ENCODE measurements around the gene ZNF423. TPM values are rescaled to one million over a fixed set of nuclear protein-coding genes. Genes with fewer than 3 reads are reported as not detected.
"Not testable (repeated sequence)": the region's sequence is repeated elsewhere in the genome, so short reads cannot be mapped to it uniquely, and the experiment has no call there.

ZNF423 gene
- total RNA-seq, 3 donors from 2014 or later (not counting 1 experiment from before 2014, with no cell fraction given), result not detected

DNA sequence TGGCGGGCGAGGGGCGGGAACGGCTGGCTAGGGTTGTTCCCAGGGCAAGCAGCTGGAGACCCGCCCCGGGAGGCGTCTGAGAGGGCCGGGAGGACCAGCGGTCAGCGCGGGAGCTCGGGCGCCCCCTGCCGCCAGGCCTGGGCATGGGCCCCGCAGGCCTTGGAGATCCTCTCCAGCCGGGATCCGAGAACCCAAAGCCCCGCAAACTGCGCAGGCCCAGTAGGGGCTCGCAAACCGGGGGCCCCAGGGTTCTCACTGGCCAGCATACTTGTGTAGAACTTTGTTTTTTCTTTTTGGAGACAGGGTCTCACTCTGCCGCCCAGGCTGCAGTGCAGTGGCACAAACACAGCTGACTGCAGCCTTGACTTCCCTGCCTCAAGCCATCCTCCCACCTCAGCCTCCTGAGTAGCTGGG lies 20.8 kb upstream of the ZNF423 start:
- H3K4me1 ChIP-seq (ENCODE audit: control insufficient read depth, insufficient read depth, low read length), result no peaks in the 10 kb centered on the region
- H3K27ac Mint-ChIP-seq, result no peak overlapping the region
- peak in 1 of 2 donors; percentile 25 for DNase-seq
- no peak overlapping the region for H3K4me3 Mint-ChIP-seq
- ATAC-seq, result peak in 1 of 3 donors; percentile 55
- H3K4me3 ChIP-seq (ENCODE audit: low read length), result no peak overlapping the region
- no peaks in the 10 kb centered on the region for H3K9me3 ChIP-seq (ENCODE audit: control insufficient read depth, insufficient read depth, low read length)
- TF ChIP-seq, protein P1, sequence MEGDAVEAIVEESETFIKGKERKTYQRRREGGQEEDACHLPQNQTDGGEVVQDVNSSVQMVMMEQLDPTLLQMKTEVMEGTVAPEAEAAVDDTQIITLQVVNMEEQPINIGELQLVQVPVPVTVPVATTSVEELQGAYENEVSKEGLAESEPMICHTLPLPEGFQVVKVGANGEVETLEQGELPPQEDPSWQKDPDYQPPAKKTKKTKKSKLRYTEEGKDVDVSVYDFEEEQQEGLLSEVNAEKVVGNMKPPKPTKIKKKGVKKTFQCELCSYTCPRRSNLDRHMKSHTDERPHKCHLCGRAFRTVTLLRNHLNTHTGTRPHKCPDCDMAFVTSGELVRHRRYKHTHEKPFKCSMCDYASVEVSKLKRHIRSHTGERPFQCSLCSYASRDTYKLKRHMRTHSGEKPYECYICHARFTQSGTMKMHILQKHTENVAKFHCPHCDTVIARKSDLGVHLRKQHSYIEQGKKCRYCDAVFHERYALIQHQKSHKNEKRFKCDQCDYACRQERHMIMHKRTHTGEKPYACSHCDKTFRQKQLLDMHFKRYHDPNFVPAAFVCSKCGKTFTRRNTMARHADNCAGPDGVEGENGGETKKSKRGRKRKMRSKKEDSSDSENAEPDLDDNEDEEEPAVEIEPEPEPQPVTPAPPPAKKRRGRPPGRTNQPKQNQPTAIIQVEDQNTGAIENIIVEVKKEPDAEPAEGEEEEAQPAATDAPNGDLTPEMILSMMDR (IDR thresholded peaks at IDR 0.05), result no peak
- H3K27me3 ChIP-seq (ENCODE audit: control insufficient read depth, insufficient read depth, low read length), result peaks cover 5% of the 10 kb centered on the region
- H3K9me3 Mint-ChIP-seq, result no peaks in the 10 kb centered on the region
- peaks cover 0 to 4% of the 10 kb centered on the region in 2 donors for H3K4me1 Mint-ChIP-seq
- no peak overlapping the region for H3K27ac ChIP-seq (ENCODE audit: low read length)
- H3K36me3 ChIP-seq (ENCODE audit: control insufficient read depth, insufficient read depth, low read length), result no peaks in the 10 kb centered on the region
- 7% methylated on average over 22 of the region's 22 CpGs for WGBS (ENCODE audit: insufficient coverage)
- peaks cover 25 to 35% of the 10 kb centered on the region in 2 donors for H3K27me3 Mint-ChIP-seq (ENCODE audit: low read depth in 2 of 2)
- no peaks in the 10 kb centered on the region for H3K36me3 Mint-ChIP-seq
- intact Hi-C loops (cut with micrococcal nuclease), result no loop called here

DNA sequence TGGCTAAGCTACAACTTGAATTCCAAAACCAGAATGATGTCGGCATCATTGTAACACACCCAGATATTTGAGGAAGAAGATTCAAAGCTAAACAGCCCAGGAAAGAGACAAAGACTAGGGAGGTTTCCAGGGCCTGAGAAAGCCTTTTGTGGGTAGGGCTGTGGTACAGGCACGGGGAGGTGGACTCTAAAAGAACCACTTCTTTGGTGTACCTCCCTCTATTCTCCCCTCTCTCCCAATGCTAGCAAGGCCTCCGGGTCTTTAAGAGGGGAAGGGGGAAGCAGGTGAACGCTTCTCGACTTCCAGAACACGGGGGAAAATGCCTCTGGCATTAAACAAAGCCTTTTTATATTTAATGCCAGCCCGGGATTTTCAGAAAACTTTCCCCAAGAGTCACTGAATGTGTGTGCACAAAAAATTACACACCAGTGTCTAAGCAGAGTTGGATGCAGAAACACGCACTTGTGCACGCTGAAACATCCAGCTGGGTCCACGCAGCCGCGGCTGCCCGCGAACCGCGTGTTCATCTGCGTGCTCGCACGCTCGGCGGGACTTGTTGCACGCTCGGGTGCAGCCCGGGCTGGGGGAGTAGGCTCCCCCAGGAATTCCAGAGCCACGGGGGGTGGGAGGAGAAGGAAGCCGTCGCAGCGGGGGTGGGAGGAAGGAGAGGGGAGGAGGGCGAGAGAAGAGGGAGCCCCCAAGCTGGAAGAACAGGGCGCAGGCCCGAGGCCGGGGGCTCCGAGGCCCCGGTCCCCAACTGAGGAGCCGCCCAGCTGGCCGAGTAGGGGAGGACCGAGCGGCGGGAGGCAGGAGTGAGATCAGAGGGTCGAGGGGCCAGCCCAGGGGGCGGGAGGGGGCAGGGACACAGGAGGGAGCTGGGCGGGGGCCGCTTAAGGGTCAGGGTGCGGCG lies 20.1 kb upstream of the ZNF423 start:
- H3K4me3 ChIP-seq (ENCODE audit: low read length), result no peak overlapping the region
- WGBS (ENCODE audit: insufficient coverage), result 39% methylated on average over 43 of the region's 45 CpGs
- peaks cover 0 to 4% of the 10 kb centered on the region in 2 donors for H3K4me1 Mint-ChIP-seq
- no peaks in the 10 kb centered on the region for H3K4me1 ChIP-seq (ENCODE audit: control insufficient read depth, insufficient read depth, low read length)
- no peak overlapping the region for H3K27ac Mint-ChIP-seq
- no peak overlapping the region for H3K4me3 Mint-ChIP-seq
- H3K9me3 Mint-ChIP-seq, result no peaks in the 10 kb centered on the region
- H3K27ac ChIP-seq (ENCODE audit: low read length), result no peak overlapping the region
- TF ChIP-seq, protein P1 (IDR thresholded peaks at IDR 0.05), result no peak
- no peaks in the 10 kb centered on the region for H3K9me3 ChIP-seq (ENCODE audit: control insufficient read depth, insufficient read depth, low read length)
- H3K36me3 ChIP-seq (ENCODE audit: control insufficient read depth, insufficient read depth, low read length), result no peaks in the 10 kb centered on the region
- no peaks in the 10 kb centered on the region for H3K36me3 Mint-ChIP-seq
- no peak for ATAC-seq
- peaks cover 5% of the 10 kb centered on the region for H3K27me3 ChIP-seq (ENCODE audit: control insufficient read depth, insufficient read depth, low read length)
- intact Hi-C loops (cut with micrococcal nuclease), result no loop called here
- DNase-seq, result no peak
- H3K27me3 Mint-ChIP-seq (ENCODE audit: low read depth in 2 of 2), result peaks cover 25 to 35% of the 10 kb centered on the region in 2 donors

DNA sequence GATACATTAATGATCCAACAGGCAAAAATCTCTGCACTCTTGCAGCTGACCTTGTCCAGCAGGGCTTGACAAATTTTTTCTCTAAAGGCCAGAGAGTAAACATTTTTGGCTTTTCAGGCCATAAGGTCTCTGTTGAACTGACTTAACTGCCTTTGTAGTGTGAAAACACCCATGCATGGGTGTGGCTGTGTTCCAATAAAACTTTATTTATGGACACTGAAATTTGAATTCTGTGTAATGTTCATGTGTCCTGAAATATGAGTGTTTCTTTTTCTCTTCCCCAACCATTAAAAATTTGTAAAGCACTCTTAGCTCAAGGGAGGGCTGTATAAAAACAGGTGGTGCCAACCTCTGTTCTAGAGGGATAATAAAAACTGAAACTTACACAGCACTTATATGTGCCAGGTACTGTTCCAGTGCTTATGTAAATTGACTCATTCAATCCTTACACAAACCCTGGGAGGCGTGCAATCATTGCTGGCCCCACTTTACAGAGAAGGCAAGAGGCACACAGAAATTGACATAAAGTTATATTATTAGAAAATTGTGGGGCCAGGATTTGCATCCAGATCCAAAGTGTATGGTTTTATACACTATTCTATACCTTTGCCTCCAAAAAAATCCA lies 18.8 kb upstream of the ZNF423 start:
- intact Hi-C loops (cut with micrococcal nuclease), result no loop called here
- Mint-ChIP-seq H3K4me3 (no peak overlapping the region), H3K9me3 (no peaks in the 10 kb centered on the region), H3K4me1 (peaks cover 0 to 4% of the 10 kb centered on the region in 2 donors), H3K36me3 (no peaks in the 10 kb centered on the region), H3K27me3 (ENCODE audit: low read depth in 2 of 2) (peaks cover 25 to 33% of the 10 kb centered on the region in 2 donors), H3K27ac (no peak overlapping the region)
- no peak overlapping the region for H3K4me3 ChIP-seq (ENCODE audit: low read length)
- TF ChIP-seq, protein P1 (IDR thresholded peaks at IDR 0.05), result no peak
- H3K4me1 ChIP-seq (ENCODE audit: control insufficient read depth, insufficient read depth, low read length), result no peaks in the 10 kb centered on the region
- ATAC-seq (no peak), DNase-seq (no peak)
- H3K9me3 ChIP-seq (ENCODE audit: control insufficient read depth, insufficient read depth, low read length), result no peaks in the 10 kb centered on the region
- peaks cover 5% of the 10 kb centered on the region for H3K27me3 ChIP-seq (ENCODE audit: control insufficient read depth, insufficient read depth, low read length)
- no peak overlapping the region for H3K27ac ChIP-seq (ENCODE audit: low read length)
- no peaks in the 10 kb centered on the region for H3K36me3 ChIP-seq (ENCODE audit: control insufficient read depth, insufficient read depth, low read length)
- no CpG with 5 or more reads among the region's 1 CpG for WGBS (ENCODE audit: insufficient coverage)

DNA sequence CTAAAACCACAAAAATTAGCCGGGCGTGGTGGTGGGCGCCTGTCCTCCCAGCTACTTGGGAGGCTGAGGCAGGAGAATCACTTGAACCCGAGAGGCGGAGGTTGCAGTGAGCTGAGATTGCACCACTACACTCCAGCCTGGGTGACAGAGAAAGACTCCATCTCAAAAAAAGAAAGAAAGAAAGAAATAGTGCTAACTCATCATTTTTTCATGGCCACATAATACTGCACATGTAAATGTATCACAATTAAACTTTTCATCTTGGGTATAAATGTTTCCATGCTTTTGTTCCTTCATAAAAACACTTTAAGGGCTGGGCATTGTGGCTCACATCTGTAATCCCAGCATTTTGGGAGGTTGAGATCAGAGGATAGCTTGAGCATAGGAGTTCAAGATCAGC lies 15.9 kb upstream of the ZNF423 start:
- H3K36me3 Mint-ChIP-seq; ATAC-seq; DNase-seq; intact Hi-C loops (cut with micrococcal nuclease); H3K4me1 Mint-ChIP-seq; H3K4me3 Mint-ChIP-seq; H3K9me3 ChIP-seq (ENCODE audit: control insufficient read depth, insufficient read depth, low read length); H3K27me3 ChIP-seq (ENCODE audit: control insufficient read depth, insufficient read depth, low read length); H3K9me3 Mint-ChIP-seq; H3K27ac Mint-ChIP-seq; H3K4me3 ChIP-seq (ENCODE audit: low read length); H3K4me1 ChIP-seq (ENCODE audit: control insufficient read depth, insufficient read depth, low read length); H3K27ac ChIP-seq (ENCODE audit: low read length); H3K36me3 ChIP-seq (ENCODE audit: control insufficient read depth, insufficient read depth, low read length): not testable (repeated sequence)
- 89% methylated on average over 5 of the region's 5 CpGs for whole genome bisulfite sequencing (ENCODE audit: insufficient coverage)
- peaks cover 24 to 25% of the 10 kb centered on the region in 2 donors for H3K27me3 Mint-ChIP-seq (ENCODE audit: low read depth in 2 of 2)
